ENCODE data around the gene FHL1.

The FHL1 gene

DNA sequence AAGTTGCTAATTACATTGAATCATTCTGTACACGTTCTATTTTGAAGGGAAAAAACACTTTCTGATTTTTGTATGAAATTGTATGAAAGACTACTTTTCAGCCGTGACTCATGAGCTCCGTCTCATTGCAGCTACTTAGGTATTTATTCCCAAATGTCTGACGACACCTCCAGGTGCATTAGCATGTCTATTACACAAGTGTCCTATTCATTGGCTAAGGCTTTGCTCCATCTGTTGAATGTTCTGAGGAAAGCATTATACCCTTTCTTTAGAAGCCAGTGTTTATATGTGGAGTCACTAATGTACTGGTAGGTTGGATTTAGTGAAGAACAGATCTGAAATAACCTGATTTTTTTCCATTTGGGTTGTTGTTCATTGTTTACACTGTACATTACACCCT is 52.0 kb downstream of the FHL1 start:
- TF ChIP-seq, protein P1, sequence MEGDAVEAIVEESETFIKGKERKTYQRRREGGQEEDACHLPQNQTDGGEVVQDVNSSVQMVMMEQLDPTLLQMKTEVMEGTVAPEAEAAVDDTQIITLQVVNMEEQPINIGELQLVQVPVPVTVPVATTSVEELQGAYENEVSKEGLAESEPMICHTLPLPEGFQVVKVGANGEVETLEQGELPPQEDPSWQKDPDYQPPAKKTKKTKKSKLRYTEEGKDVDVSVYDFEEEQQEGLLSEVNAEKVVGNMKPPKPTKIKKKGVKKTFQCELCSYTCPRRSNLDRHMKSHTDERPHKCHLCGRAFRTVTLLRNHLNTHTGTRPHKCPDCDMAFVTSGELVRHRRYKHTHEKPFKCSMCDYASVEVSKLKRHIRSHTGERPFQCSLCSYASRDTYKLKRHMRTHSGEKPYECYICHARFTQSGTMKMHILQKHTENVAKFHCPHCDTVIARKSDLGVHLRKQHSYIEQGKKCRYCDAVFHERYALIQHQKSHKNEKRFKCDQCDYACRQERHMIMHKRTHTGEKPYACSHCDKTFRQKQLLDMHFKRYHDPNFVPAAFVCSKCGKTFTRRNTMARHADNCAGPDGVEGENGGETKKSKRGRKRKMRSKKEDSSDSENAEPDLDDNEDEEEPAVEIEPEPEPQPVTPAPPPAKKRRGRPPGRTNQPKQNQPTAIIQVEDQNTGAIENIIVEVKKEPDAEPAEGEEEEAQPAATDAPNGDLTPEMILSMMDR (IDR thresholded peaks at IDR 0.05; ENCODE audit: low read depth, low read length, missing control alignments), result no peak
- H3K4me3 ChIP-seq (ENCODE audit: low read depth, low read length), result no peak overlapping the region
- no peak for DNase-seq (ENCODE audit: low read depth)

DNA sequence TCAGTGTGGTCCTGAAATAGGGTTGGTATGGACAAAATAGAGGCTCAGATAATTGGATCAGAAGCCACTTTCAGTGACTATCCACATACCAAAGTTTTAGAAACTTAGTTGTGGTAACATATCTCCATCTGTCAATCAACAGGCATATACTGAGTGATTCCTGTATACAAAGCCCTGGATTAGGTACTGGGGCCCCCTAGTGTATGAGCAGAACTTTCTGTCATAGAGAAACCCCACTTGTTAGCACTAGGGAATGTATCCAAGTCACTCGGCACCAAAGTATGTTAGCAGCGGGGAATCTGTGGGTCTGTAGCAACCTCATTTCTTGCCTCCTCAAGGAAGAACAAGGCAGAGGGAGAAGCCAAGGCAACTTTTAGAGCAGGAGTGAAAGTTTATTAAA is 53.1 kb downstream of the FHL1 start:
- TF ChIP-seq, protein P1 (IDR thresholded peaks at IDR 0.05; ENCODE audit: low read depth, low read length, missing control alignments), result no peak
- no peak for DNase-seq (ENCODE audit: low read depth)
- no peak overlapping the region for H3K4me3 ChIP-seq (ENCODE audit: low read depth, low read length)

DNA sequence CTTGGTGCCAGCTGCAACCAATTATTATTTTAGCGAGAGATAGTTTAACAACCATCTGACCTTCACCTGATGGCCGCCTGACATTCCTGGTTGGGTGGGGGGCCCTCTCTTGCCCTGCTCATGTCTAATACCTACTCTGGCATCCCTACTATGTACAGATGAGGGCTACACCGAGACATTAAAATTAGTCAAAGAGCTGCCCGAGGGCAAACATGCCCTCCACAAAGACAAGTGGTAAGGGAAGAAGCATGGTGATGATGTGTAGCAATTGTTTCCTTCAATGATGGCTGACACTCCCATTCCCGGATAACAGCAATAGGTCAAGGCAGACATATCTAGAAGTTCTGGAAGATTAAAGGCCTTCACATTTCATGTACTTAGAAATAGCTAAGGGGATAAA is 54.3 kb downstream of the FHL1 start:
- H3K4me3 ChIP-seq (ENCODE audit: low read depth, low read length), result no peak overlapping the region
- TF ChIP-seq, protein P1 (IDR thresholded peaks at IDR 0.05; ENCODE audit: low read depth, low read length, missing control alignments), result no peak
- DNase-seq (ENCODE audit: low read depth), result no peak

DNA sequence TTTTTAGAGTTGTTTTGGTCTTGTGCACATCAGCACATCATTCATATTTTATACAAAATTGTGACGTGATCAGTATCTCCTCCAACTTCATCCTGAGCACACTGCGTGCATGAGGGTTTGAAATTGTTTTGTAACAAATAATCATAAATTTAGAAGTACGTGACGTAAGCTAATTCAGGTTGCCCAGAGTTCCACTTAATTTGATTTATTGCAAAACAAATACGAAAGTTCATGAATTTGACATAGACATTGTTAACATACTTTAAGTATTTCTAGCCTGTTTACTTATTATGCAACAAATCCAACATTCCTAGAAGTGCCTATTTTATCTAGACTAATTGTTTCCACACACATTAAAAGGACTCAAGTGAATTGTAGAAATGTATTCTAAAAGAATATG is 55.6 kb downstream of the FHL1 start:
- no peak overlapping the region for H3K4me3 ChIP-seq (ENCODE audit: low read depth, low read length)
- TF ChIP-seq, protein P1 (IDR thresholded peaks at IDR 0.05; ENCODE audit: low read depth, low read length, missing control alignments), result no peak
- DNase-seq (ENCODE audit: low read depth), result no peak

- H3K4me3 ChIP-seq (ENCODE audit: low read depth, low read length), result no peak overlapping the region
- TF ChIP-seq, protein P1 (IDR thresholded peaks at IDR 0.05; ENCODE audit: low read depth, low read length, missing control alignments), result no peak
- no peak for DNase-seq (ENCODE audit: low read depth)
These were observed 56.1 kb downstream of the FHL1 start for GRCh38 chrX:136203438-136203837.

DNA sequence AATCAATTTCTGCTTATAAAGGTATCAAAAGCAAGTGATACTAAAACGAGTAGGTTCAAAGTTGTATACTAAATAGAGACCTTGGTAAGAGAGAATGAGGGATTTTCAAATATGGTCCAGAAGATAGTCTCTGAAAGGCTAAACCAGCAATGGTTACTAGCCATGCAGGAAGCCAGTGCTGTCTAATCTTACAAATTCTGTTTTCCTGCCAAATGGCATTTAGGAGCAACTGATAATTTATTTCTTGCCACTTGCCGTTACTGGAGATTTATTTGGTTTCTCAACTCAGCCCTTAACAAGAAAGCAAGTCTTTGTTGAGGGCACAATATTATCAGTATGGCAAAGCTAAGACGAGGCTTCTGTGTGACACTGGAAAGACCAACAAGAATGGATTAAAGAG is 56.6 kb downstream of the FHL1 start:
- no peak for DNase-seq (ENCODE audit: low read depth)
- no peak overlapping the region for H3K4me3 ChIP-seq (ENCODE audit: low read depth, low read length)
- TF ChIP-seq, protein P1 (IDR thresholded peaks at IDR 0.05; ENCODE audit: low read depth, low read length, missing control alignments), result no peak

DNA sequence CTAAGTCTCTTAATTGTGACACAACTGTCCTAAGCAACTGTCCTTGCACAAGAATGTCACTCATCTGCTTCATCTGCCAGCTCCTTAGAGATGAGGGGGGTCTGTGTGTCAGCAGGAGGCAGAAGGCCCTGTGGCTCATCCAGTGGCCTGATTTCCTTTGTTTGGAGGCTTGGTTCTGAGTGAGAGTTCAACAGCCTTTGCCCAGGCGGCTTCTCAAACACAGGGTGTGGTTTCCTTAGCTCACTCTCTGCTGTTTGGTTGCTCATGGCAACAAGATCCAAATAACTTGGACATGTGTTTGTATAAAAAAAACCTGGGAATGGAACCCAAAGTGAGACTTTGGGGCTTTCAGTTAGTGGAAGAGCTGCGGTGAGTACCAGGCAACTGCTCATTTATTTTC is 57.2 kb downstream of the FHL1 start:
- DNase-seq (ENCODE audit: low read depth), result no peak
- TF ChIP-seq, protein P1 (IDR thresholded peaks at IDR 0.05; ENCODE audit: low read depth, low read length, missing control alignments), result no peak
- H3K4me3 ChIP-seq (ENCODE audit: low read depth, low read length), result no peak overlapping the region
